ENCODE measurements around the gene HLA-B. TPM values are rescaled to one million over a fixed set of nuclear protein-coding genes. Genes with fewer than 3 reads are reported as not detected.
A peak's percentile ranks its signal among the peaks of the same experiment; 100 is the strongest.
"Not testable (repeated sequence)": the region's sequence is repeated elsewhere in the genome, so short reads cannot be mapped to it uniquely, and the experiment has no call there.

The HLA-B gene
- total RNA-seq (100 to 1,000 TPM; 425 to 439 TPM), polyA plus RNA-seq (ENCODE audit: insufficient read depth, low read depth, low replicate concordance) (943 TPM)
- long read RNA-seq, donor 1, transcript HLA-B-249 (8 exons, 1,547 nt) = major isoform, 52 of 63 reads
- long read RNA-seq, donor 1, partial matches to known transcripts = 5 of 63 reads
- long read RNA-seq, donor 1, other reads (novel, unspliced or antisense) = 0 of 63 reads
- long read RNA-seq, donor 2, transcript HLA-B-249 (8 exons, 1,547 nt) = major isoform, 28 of 33 reads
- long read RNA-seq, donor 2, partial matches to known transcripts = 0 of 33 reads
- long read RNA-seq, donor 2, other reads (novel, unspliced or antisense) = 0 of 33 reads

DNA sequence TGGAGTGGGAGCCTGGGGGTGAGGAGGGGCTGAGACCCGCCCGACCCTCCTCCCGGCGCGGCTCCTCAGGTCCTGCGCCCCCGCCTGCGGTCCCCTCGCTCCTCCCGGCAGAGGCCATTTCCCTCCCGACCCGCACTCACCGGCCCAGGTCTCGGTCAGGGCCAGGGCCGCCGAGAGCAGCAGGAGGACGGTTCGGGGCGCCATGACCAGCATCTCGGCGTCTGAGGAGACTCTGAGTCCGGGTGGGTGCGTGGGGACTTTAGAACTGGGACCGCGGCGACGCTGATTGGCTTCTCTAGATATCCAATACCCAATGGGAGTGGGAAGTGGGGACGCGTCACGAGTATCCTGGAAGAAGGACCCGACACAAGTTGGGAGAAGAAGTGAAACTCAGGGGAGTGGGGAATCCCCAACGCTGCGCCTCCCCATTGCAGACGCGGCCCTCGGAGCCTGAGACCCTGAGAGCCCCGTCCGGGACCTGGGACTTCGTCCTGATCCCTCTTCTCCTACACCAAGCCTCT is at the start of gene HLA-B:
Gene HLA-B, minus strand, starts transcription at position 234 of the 521 bp plus-strand sequence. Its CDS starts 21 bp downstream, at position 213.
- intact Hi-C loops (cut with DNase I; ENCODE audit: low total_unique reads) = no loop called here
- Histone ChIP-seq H3K4me1 (peaks cover 8% of the 10 kb centered on the region), H3K36me3 (ENCODE audit: low read depth, missing control alignments) (no peaks in the 10 kb centered on the region), H3K27ac (peak within 1 kb of the TSS; percentile 76 to 92), H3K4me3 (peak within 1 kb of the TSS; percentile 67 to 75), H3K27me3 (no peaks in the 10 kb centered on the region), H3K9me3 (no peaks in the 10 kb centered on the region)
- DNase-seq = peak; percentile 86
- 1 to 2% methylated on average over 16 to 32 of the region's 39 CpGs for WGBS, 2 donors
- TF ChIP-seq POLR2A (IDR thresholded peaks at IDR 0.05) = peak; percentile 95
- TF ChIP-seq, protein P1, sequence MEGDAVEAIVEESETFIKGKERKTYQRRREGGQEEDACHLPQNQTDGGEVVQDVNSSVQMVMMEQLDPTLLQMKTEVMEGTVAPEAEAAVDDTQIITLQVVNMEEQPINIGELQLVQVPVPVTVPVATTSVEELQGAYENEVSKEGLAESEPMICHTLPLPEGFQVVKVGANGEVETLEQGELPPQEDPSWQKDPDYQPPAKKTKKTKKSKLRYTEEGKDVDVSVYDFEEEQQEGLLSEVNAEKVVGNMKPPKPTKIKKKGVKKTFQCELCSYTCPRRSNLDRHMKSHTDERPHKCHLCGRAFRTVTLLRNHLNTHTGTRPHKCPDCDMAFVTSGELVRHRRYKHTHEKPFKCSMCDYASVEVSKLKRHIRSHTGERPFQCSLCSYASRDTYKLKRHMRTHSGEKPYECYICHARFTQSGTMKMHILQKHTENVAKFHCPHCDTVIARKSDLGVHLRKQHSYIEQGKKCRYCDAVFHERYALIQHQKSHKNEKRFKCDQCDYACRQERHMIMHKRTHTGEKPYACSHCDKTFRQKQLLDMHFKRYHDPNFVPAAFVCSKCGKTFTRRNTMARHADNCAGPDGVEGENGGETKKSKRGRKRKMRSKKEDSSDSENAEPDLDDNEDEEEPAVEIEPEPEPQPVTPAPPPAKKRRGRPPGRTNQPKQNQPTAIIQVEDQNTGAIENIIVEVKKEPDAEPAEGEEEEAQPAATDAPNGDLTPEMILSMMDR (IDR thresholded peaks at IDR 0.05) = no peak

DNA sequence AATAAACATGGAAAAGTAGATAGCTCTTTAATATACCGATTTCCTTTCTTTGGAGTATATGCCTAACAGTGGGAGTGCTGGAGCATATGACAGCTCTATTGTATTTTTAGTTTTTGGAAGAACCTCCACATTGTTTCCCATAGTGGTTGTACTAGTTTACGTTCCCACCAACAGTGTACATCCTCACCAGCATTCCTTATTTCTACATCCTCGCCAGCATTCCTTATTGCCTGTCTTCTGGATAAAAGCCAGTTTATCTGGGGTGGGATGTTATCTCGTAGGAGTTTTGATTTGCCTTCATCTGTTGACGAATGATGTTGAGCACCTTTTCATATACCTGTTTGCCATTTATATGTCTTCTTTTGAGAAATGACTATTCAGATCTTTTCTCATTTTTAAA is 49.0 kb upstream of the HLA-B start:
- Histone ChIP-seq H3K9me3 (no peaks in the 10 kb centered on the region), H3K27ac (no peak overlapping the region), H3K27me3 (no peaks in the 10 kb centered on the region), H3K4me1 (peaks cover 21% of the 10 kb centered on the region), H3K36me3 (ENCODE audit: low read depth, missing control alignments) (no peaks in the 10 kb centered on the region), H3K4me3 (no peak overlapping the region)
- TF ChIP-seq, protein P1 (IDR thresholded peaks at IDR 0.05) = no peak
- no peak for TF ChIP-seq POLR2A (IDR thresholded peaks at IDR 0.05)
- intact Hi-C loops (cut with DNase I; ENCODE audit: low total_unique reads) = no loop called here
- DNase-seq = no peak
- WGBS, 2 donors = 66 to 77% methylated on average over 5 of the region's 5 CpGs

DNA sequence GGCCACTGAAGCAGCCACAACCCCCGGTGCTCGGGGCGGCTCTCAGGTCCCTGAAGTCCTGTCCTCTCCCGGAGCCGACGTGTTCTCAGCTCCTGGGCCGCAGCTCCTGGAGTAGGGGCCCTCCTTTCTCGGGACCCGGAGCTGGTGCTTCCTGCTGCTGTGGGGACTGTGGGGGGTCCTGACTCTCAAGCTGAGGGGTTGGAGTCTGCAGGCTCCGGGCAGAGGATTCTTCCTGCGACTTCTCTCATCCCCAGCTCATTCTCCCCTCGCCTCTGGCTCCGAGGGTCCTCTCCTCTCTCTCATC is 47.0 kb upstream of the HLA-B start:
- WGBS, 2 donors = 5 to 8% methylated on average over 13 of the region's 13 CpGs
- H3K27me3 ChIP-seq; DNase-seq; H3K36me3 ChIP-seq (ENCODE audit: low read depth, missing control alignments); intact Hi-C loops (cut with DNase I; ENCODE audit: low total_unique reads); H3K9me3 ChIP-seq: not testable (repeated sequence)
- Histone ChIP-seq H3K4me3 (peak overlapping the region; percentile 71 to 79), H3K4me1 (peaks cover 21% of the 10 kb centered on the region), H3K27ac (peak overlapping the region in 1 of 2 donors; percentile 97)

DNA sequence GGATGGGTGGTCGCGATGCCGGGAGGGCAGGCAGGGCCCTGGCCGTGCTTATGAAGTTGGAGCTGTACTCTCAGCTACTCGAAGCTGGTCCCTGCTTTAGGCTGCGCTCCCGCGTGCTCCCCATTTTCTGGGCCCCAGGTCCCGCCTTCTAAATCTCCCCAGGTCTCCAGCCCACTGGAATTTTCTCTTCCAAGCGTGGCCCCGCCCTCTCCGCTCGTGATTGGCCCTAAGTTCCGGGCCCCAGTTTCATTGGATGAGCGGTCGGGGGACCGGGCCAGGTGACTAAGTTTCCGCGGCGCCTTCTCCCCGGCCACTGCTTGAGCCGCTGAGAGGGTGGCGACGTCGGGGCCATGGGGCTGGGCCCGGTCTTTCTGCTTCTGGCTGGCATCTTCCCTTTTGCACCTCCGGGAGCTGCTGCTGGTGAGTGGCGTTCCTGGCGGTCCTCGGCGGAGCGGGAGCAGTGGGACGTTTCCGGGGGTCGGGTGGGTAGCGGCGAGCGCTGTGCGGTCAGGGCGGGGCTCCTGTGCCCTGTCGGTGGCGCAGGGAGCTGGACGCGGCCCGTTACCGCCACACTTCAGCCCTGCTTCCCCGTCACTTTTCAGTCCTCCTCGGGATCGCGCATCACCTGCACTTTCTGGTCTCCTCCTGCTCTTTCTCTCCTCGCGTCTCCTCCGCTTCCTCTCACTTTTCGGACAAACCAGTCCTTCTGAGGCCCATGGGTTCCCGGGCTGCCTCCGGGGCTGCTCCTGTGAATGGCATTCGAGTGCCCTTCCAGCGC is 46.5 kb upstream of the HLA-B start, which contains the start of gene MICA:
Gene MICA, plus strand, starts transcription at position 313 of the 778 bp plus-strand sequence. Its CDS starts 38 bp downstream, at position 351.
- TF ChIP-seq, protein P1 (IDR thresholded peaks at IDR 0.05) = no peak
- peak; percentile 44 for TF ChIP-seq POLR2A (IDR thresholded peaks at IDR 0.05)
- Histone ChIP-seq H3K27me3 (no peaks in the 10 kb centered on the region), H3K27ac (peak within 1 kb of the TSS; percentile 93 to 97), H3K4me1 (peaks cover 21% of the 10 kb centered on the region), H3K4me3 (peak within 1 kb of the TSS; percentile 71 to 79), H3K36me3 (ENCODE audit: low read depth, missing control alignments) (no peaks in the 10 kb centered on the region), H3K9me3 (no peaks in the 10 kb centered on the region)
- 0 to 2% methylated on average over 26 to 58 of the region's 58 CpGs for WGBS, 2 donors
- intact Hi-C loops (cut with DNase I; ENCODE audit: low total_unique reads) = no loop called here
- peak; percentile 95 for DNase-seq
